ENCODE results near the gene ZNF562. TPM values are rescaled to one million over a fixed set of nuclear protein-coding genes. Genes with fewer than 3 reads are reported as not detected.
A peak's percentile ranks its signal among the peaks of the same experiment; 100 is the strongest.

ZNF562 gene
- total RNA-seq (22.3 and 27.0 TPM in 2 replicates), polyA plus RNA-seq (5.7 and 6.3 TPM in 2 replicates), polyA minus RNA-seq (36.3 and 48.9 TPM in 2 replicates), Bru-seq, nascent RNA (percentile 86 among the genes with signal in this experiment), BruChase-seq, experiment 1, labeled RNA remaining after a 6-hour chase (percentile 85 among the genes with signal in this experiment), BruChase-seq, experiment 2, labeled RNA remaining after a 2-hour chase (percentile 95 among the genes with signal in this experiment)
- polyA plus RNA-seq (2011; cell fraction: cytosol; rRNA removed) = 5.5 and 6.3 TPM in 2 replicates
- polyA plus RNA-seq (2011; cell fraction: nucleus; rRNA removed) = 12.8 and 15.3 TPM in 2 replicates
- polyA plus RNA-seq (2012) = 10.2 and 12.7 TPM in 2 replicates
- 13.0 TPM for polyA minus RNA-seq (2011; cell fraction: cytosol; rRNA and poly(A)+ RNA removed)
- 26.4 and 27.9 TPM in 2 replicates for polyA minus RNA-seq (2011; cell fraction: nucleus; rRNA and poly(A)+ RNA removed)
- long read RNA-seq, partial matches to known transcripts = 0 of 7 reads
- long read RNA-seq, other reads (novel, unspliced or antisense) = 5 of 7 reads

DNA sequence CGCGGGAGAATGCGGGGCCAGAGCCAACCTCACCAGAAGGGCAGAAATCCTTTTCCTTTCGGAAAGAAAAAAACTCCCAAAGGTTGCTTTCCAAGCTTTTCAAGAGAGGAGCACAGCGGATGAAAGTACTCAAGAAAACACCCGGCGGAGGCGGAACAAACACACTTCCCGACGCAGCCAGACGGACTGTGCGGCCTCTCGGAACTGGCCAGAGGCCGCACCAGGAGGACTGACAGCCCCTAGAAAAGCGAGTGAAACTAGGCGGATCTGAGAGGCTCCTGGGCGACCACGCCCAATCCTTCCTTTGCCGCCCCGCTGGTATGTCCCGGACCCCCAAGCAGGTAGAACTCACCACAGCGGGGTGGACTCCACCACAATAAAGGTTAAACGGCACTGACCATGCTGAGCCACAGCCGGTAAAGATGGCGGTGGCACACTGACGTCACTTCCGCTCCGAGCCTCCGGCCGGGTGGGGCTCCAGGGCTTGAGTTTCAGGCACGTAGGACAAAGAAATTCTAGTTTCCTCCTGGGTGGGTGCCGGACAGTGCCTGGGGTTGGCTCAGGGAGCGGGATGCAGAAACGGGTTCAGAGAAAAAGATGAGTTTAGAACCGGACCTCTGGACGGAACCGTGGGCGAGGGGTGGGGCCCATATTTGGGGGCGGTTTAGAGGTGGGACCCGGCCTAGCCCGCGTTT is at the start of gene ZNF562:
Gene ZNF562 (minus strand): TSS at position 438 of the 695 bp plus-strand sequence. CDS start 14,356 bp downstream, outside the sequence.
- CTCF ChIA-PET = interaction anchor here (0.6 kb wide), 2 partner anchors 36 to 363 kb away, joined by 3 read pairs; no protein-coding TSS in a partner anchor
- FAIRE-seq = peak; percentile 91
- POLR2A ChIA-PET = no interaction called here
- TF ChIP-seq GATA2 (IDR thresholded peaks at IDR 0.05; ENCODE audit: insufficient read depth, insufficient read length, low read depth, low read length) = no peak
- TF ChIP-seq JUN (IDR thresholded peaks at IDR 0.05; ENCODE audit: borderline replicate concordance, insufficient read depth, insufficient read length, low read depth) = peak; percentile 50
- TF ChIP-seq MYC (IDR thresholded peaks at IDR 0.05; ENCODE audit: low read depth, low read length) = peak; percentile 82
- peak; percentile 89 for TF ChIP-seq POLR2A (IDR thresholded peaks at IDR 0.05; ENCODE audit: low read depth, low read length)
- TF ChIP-seq POLR2AphosphoS5 (IDR thresholded peaks at IDR 0.05; ENCODE audit: insufficient read depth, low read depth, low read length) = peak; percentile 82
- TSS peak; percentile 66 for BruUV-seq (replicated peaks)
- Histone ChIP-seq H2AFZ (ENCODE audit: low read depth, low read length) (peak within 1 kb of the TSS; percentile 80), H3K4me3 (replicated peaks in 1 of 3; ENCODE audit: insufficient read depth in 1 of 3, low read depth in 1 of 3, low read length in 3 of 3) (peak within 1 kb of the TSS; percentile 73 to 88 (median 74)), H3K9me3 (replicated peaks; ENCODE audit: control insufficient read depth, insufficient read depth, low read length) (peaks cover 2% of the 10 kb centered on the region), H3K9me1 (replicated peaks; ENCODE audit: control insufficient read depth, extremely low read depth, insufficient read depth, low read length) (no peaks in the 10 kb centered on the region), H3K4me2 (ENCODE audit: insufficient read depth, low read length) (peak within 1 kb of the TSS; percentile 65), H3K36me3 (ENCODE audit: control insufficient read depth in 2 of 2, extremely low read depth in 1 of 2, insufficient read depth in 2 of 2, low read length in 2 of 2) (no peaks in the 10 kb centered on the region), H3K27me3 (ENCODE audit: control insufficient read depth in 2 of 2, insufficient read depth in 2 of 2, low read length in 2 of 2) (no peaks in the 10 kb centered on the region), H3K9ac (replicated peaks; ENCODE audit: extremely low read depth, insufficient read depth, low read length) (peak within 1 kb of the TSS; percentile 89), H3K4me1 (ENCODE audit: control insufficient read depth, extremely low read depth, insufficient read depth, low read length) (no peaks in the 10 kb centered on the region), H3K27ac (ENCODE audit: insufficient read depth, low read depth, low read length) (peak within 1 kb of the TSS; percentile 85), H4K20me1 (replicated peaks; ENCODE audit: control insufficient read depth, extremely low read depth, insufficient read depth, low read length) (no peaks in the 10 kb centered on the region), H3K79me2 (ENCODE audit: control insufficient read depth, insufficient read depth, low read length) (peaks cover 43% of the 10 kb centered on the region)
- intact Hi-C loops (cut with micrococcal nuclease) = loop anchor here (1.0 kb wide), 5 partner anchors 54 to 547 kb away; partner anchors contain the start of genes ZNF561 and ZNF846
- dilution Hi-C loops (cut with MboI; ENCODE audit: extremely low pct_ligation_motif_present, low sequenced_read_pairs) = no loop called here
- peak; percentile 89 for DNase-seq (ENCODE audit: low read depth, low spot score)

- dilution Hi-C loops (cut with MboI; ENCODE audit: extremely low pct_ligation_motif_present, low sequenced_read_pairs) (no loop called here), intact Hi-C loops (cut with micrococcal nuclease) (no loop called here)
- Histone ChIP-seq H2AFZ (ENCODE audit: low read depth, low read length) (no peak overlapping the region), H3K9me1 (replicated peaks; ENCODE audit: control insufficient read depth, extremely low read depth, insufficient read depth, low read length) (no peaks in the 10 kb centered on the region), H3K36me3 (ENCODE audit: control insufficient read depth in 2 of 2, extremely low read depth in 1 of 2, insufficient read depth in 2 of 2, low read length in 2 of 2) (no peaks in the 10 kb centered on the region), H3K4me3 (replicated peaks in 1 of 3; ENCODE audit: insufficient read depth in 1 of 3, low read depth in 1 of 3, low read length in 3 of 3) (no peak overlapping the region), H3K4me1 (ENCODE audit: control insufficient read depth, extremely low read depth, insufficient read depth, low read length) (no peaks in the 10 kb centered on the region), H3K4me2 (ENCODE audit: insufficient read depth, low read length) (no peak overlapping the region), H4K20me1 (replicated peaks; ENCODE audit: control insufficient read depth, extremely low read depth, insufficient read depth, low read length) (no peaks in the 10 kb centered on the region), H3K9me3 (replicated peaks; ENCODE audit: control insufficient read depth, insufficient read depth, low read length) (no peaks in the 10 kb centered on the region), H3K27me3 (ENCODE audit: control insufficient read depth in 2 of 2, insufficient read depth in 2 of 2, low read length in 2 of 2) (no peaks in the 10 kb centered on the region), H3K79me2 (ENCODE audit: control insufficient read depth, insufficient read depth, low read length) (no peaks in the 10 kb centered on the region), H3K9ac (replicated peaks; ENCODE audit: extremely low read depth, insufficient read depth, low read length) (no peak overlapping the region), H3K27ac (ENCODE audit: insufficient read depth, low read depth, low read length) (no peak overlapping the region)
- no peak for TF ChIP-seq CTCF (IDR thresholded peaks at IDR 0.05; ENCODE audit: extremely low read depth in 1 of 2, insufficient read depth in 1 of 2, low read depth in 1 of 2, low read length in 2 of 2)
- no peak for TF ChIP-seq MAX (IDR thresholded peaks at IDR 0.05; ENCODE audit: insufficient read depth, insufficient read length)
- no peak for TF ChIP-seq POLR2AphosphoS5 (IDR thresholded peaks at IDR 0.05; ENCODE audit: insufficient read depth, low read depth, low read length)
- no peak for TF ChIP-seq POLR2A (IDR thresholded peaks at IDR 0.05; ENCODE audit: low read depth, low read length)
- TF ChIP-seq GATA2 (IDR thresholded peaks at IDR 0.05; ENCODE audit: insufficient read depth, insufficient read length, low read depth, low read length) = no peak
- TF ChIP-seq FOS (IDR thresholded peaks at IDR 0.05; ENCODE audit: borderline replicate concordance, insufficient read depth, low read length) = no peak
- TF ChIP-seq JUN (IDR thresholded peaks at IDR 0.05; ENCODE audit: borderline replicate concordance, insufficient read depth, insufficient read length, low read depth) = no peak
- TF ChIP-seq MYC (IDR thresholded peaks at IDR 0.05; ENCODE audit: low read depth, low read length) = no peak
- no peak for TF ChIP-seq EZH2 (IDR thresholded peaks at IDR 0.05; ENCODE audit: borderline replicate concordance, low read depth, low read length, severe bottlenecking)
- POLR2A ChIA-PET = no interaction called here
- FAIRE-seq (no peak), DNase-seq (ENCODE audit: low read depth, low spot score) (no peak)
- CTCF ChIA-PET = no interaction called here
- no TSS peak for BruUV-seq (replicated peaks)
Observed at GRCh38 chr19:9724157-9724556, 49.3 kb upstream of the ZNF562 start.

All from endothelial cell of umbilical vein (primary cell).